Kidney glomerular epithelial cell (primary cell): ENCODE results near the gene WDR44.
"Not testable (repeated sequence)": the region's sequence is repeated elsewhere in the genome, so short reads cannot be mapped to it uniquely, and the experiment has no call there.

ENCODE experiments used
- DNase-seq: peaks from one replicate; lab custom pipeline; 2025; lab: John Stamatoyannopoulos, UW

Gene WDR44

DNA sequence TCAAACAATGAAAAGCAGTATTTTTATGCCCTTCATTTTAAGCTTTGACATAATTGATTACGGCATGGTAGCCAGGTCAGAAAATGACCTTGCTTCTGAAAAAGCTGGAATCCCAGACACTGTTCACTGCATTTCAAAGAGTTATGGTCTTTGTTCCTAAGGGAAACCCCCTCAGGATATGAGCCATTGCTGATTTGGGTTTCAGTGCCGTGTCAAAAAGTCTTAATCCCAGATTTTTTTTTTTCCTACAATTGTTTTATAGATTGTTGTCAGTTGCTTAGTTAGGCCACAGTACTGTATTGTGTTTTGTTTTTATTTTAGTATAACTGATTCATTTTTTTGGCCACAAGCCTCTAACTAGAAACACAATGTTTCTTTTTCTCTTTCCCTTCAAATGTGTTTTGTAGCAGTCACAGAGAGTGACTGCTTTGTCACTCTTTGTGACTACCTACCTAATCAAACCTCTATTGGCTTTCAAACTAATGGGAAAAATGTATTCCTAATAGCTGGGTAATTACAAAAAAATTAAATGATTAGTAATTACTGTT lies 10.3 kb downstream of the WDR44 start:
- no peak for DNase-seq

DNA sequence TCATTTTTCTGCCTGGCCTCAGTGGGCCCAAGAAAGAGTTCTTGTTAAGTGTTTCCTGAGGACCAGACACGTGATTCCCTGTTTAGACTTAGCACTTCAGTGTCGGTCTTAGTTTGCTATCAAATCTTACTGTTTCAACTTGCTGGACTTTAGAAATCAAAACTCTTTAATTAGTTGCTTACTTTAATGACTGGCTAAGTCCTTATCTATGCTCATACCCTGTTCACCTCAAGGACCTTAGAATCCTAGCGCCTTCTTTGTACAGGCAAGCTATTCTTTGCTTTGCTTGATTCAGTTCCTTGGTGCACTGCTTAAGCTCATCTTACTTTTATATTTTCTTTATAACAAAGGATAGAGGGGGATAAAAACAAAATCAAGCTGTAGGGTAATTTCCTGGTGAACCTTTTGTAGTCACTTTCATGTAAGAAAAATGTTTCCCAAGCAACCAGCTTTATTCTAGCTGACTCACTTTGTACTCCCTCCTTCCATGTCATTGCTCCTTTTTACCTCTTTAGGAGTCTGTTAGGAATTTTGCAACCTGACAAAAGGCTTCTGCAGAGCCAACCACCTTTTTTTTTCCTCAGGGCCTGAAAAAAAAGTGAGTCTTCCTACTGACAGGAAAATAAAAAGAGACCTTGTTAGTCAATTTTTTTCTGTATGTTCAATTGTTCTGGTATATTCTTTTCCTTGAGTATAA lies 14.7 kb downstream of the WDR44 start:
- DNase-seq = peak; percentile 32

DNA sequence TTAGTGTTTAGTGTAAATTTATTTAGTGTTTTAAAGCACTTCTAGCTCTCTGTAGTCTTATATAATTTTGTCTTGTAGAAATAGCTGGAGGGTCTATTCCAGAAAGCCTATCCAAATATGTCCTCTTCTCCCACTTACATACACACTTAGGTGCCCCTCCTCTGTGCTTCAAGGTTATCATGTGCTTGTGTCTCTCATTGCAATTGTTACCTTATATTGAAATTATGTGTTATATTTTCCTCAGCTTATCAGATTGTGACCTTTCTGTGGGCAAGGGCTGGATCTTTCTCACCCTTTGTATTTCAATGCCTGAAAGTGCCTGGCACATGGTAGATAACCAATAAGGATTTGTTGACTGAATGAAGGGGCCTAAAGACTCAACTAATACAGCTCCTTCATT lies 18.4 kb downstream of the WDR44 start:
- DNase-seq = no peak

DNA sequence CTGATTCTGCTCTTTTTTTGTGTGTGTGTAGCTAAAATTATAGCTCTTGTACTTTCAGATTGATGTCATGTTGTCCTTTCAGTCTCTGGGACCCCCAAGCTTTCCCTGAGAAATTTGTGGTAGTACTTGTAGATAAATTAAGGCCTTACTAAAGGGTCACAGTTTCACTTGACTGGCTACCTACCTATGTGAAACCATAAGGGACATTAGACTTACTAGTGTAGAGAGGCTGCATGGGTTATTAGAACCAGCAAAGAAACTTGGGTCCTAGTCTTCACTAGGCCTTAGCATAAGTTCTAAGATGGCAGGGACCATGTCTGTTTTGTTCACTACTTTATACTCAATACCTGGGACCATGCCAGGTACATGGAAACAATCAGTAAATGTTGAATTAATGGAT lies 21.4 kb downstream of the WDR44 start:
- no peak for DNase-seq

DNA sequence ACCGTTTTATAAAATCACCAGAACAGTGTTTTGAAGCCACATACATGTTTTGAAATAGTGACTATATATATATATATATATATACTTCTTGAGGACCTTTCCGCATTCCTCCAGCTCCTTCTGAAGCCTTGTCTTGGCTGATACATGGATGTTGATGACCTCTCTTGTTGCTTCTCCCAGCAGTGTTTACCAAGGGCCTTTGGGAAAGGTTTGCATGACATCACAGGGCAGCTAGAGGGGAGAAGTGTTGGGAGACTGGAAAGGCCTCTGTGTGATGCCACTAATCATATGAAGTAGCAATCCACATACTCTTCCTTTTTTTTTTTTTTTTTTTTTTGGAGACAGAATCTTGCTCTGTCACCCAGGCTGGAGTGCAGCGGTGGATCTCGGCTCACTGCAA lies 22.5 kb downstream of the WDR44 start:
- DNase-seq = no peak

DNA sequence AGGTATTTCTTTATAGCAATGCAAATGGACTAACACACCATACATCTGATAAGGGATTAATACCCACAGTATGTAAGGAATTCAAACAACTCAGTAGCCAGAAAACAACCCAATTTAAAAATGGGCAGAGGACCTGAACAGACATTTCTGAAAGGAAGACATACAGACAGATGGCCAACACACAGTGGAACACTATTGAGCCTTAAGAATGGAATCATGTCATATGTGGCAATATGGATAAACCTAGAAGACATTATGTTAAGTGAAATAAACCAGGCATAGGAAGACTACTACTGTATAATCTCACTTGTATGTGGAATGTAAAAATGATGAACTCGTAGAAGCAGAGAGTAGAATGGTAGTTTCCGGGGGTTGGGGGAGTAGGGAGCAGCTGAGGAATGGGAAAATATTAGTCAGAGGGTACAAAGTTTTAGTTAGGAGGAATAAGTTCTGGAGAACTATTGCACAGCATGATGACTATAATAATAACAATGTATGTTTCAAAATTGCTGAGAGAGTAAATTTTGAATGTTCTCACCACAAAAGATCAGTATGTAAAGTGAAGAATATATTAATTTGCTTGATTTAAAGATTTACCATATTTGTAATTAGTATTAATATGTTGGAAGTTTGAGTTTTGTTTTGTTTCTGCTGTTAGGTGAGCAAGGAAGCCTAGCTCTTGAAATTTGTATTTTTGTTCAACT lies 25.2 kb downstream of the WDR44 start:
- no peak for DNase-seq

DNA sequence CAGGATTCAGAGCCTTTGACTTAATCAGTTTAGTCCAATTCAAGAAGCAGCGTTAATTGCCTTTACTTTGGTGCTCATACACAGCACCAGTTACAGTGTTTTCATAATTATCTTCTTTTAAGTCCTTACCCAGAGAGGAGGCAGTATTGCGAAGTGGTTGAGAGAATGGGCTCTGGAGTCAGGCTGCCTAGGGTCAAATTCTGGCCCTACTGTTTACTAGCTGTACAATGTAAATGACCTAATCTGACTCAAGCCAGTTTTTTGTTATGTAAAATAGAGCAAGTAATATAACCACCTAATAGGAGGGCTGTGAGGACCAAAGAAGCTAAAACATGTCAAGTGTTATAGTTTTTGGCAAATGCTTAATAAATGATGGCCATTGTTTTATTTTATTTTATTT lies 27.6 kb downstream of the WDR44 start:
- DNase-seq = no peak

DNA sequence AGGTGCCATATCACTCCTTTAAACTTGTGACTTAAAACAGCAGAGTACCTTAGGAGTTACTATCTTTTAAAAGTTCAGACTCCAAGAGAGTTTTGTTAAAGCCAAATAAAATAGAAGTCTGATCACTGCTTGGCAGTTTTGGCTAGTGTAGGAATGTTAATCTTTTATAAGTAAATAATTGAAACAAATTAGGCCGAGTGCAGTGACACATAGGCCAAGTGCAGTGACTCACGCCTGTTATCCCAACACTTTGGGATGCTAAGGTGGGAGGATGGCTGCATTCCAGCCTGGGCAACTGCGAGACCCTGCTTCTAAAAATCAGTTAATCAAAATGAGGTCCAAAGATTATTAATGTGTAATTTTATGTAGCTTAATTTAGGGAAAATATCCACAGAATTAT lies 37.2 kb downstream of the WDR44 start:
- peak; percentile 30 for DNase-seq

DNA sequence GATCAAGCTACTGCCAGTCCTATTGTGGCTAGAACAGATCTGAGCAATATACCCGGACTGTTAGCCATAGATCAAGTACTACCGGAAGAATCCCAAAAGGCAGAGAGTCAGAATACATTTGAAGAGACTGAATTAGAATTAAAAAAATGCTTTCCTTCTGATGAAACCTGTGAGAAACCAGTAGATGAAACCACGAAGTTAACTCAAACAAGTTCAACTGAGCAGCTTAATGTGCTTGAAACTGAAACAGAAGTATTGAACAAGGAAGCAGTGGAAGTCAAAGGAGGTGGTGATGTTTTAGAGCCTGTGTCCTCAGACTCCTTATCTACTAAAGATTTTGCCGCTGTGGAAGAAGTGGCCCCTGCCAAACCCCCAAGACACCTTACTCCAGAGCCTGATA lies 46.8 kb downstream of the WDR44 start:
- no peak for DNase-seq

DNA sequence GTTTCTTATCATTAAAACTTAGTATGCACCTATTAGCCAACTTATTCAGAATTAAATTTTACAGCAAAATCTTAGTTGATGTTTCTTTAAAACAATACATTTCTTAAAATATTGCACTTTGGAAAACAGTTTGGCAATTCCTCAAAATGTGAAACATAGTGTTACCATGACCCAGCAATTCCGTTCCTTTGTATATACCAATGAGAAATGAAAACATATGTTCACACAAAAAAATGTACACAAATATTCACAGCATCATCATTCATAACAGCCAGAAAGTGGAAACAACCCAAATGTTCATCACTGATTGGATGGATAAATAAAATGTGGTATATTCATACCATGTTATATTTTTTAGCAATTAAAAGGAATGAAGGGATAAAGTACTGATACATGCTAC lies 50.2 kb downstream of the WDR44 start:
- DNase-seq = no peak

DNA sequence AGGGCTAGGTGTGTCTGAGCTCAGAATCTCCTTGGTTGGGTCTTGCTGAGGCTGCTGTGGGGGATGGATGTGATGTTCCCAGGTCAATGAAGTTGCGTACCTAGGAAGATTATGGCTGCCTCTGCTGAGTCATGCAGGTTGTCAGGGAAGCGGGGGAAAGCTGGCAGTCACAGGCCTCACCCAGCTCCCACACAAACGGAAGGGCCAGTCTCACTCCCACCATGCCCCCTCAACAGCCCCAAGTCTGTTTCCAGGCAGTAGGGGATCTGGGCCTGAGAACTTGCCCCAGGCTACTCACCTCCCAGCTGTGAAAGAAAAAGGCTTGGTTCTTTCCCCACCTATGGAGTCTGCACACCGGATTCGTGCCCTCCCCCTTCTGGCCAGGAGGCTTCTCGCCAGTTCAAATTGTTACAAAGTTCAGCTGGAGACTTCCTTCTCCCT lies 72.9 kb downstream of the WDR44 start:
- DNase-seq = no peak

DNA sequence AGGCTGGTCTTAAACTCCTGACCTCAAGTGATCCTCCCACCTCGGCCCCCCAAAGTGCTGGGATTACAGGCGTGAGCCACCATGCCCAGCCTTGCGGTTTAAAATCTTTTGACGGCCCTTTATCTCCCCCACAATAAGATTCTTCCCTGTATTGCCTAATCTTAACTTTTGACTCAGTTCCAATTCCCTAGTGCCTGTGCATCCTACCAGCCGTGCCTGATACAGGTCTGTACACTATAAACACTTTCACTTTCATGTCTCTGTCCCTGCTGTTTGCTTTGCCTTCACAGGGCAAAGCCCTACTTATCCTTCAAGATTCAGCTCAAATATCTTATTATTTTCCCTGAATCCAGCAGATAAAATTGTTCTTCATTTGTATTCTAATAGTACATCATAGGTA lies 74.6 kb downstream of the WDR44 start:
- peak; percentile 54 for DNase-seq

DNA sequence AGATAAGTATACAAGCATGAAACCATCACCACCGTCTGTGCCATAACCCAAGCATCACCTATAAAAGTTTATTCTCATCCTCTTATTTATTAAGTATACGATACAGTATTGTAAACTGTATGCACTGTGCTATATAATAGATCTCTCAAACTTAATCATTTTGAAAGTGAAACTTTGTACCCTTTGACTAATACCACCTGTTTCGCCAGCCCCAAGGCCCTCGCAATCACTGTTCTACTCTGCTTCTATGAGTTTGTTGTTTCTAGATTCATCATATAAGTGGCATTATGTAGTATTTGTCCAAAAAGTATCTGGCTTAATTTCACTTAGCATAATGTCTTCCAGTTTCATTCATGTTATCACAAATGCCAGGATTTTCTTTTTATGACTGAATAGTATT lies 77.7 kb downstream of the WDR44 start:
- no peak for DNase-seq

DNA sequence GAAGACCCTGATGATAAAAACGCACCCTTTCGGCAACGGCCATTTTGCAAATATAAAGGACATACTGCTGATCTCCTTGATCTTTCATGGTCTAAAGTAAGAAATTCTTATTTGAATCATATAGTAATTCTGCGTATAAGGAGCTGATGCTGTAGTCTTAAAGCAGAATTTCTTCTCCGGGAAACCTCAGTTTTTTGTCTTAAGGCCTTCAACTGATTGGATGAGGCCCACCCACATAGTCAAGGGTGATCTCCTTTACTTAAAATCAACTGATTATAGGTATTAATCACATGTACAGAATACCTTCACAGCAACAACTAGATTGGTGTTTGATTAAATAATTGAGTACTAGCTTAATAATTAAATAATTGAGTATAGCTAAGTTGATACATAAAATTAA lies 86.9 kb downstream of the WDR44 start:
- DNase-seq = no peak

DNA sequence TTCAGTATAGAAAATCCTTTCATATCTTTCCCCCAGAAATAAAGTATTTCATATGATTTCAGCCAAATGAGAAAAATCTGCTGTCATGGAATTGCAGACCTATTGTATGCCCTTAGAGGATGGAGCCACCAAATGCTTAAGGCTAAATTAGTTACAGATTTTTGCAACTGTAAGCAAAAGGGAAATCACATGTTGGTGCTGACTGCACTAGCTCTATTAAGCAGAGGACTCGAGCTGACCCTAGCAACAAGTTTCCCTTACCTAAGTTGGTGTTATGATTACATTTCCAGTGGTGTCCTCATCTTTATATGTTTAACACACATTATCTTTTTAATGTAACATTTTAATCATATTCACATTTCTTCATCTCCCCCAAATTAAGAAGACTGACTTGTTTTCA lies 91.4 kb downstream of the WDR44 start:
- no peak for DNase-seq

DNA sequence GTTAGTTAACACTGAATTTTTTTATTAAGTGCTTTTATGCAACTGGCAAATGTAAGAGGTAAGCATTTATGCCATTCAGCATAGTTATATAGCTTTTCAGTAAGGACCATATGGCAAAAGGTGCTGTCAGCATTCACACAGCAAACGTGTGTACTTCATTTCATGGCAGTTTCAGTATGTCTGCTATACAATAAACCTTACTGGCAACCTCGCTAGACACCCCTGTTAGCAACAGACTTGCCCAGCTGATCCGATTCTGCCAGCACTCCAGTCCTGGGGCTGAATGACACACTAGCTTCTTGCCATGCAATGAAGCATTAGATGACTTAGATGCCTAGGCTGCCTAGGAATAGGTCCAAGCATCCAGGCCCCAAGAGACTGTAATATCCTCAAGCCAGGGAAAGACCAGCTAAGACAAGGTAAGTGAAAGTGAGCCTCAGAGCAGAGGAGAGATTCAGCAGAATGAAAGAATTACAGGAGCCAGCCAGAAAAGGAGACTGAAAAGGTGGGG lies 102.4 kb downstream of the WDR44 start:
- no peak for DNase-seq

DNA sequence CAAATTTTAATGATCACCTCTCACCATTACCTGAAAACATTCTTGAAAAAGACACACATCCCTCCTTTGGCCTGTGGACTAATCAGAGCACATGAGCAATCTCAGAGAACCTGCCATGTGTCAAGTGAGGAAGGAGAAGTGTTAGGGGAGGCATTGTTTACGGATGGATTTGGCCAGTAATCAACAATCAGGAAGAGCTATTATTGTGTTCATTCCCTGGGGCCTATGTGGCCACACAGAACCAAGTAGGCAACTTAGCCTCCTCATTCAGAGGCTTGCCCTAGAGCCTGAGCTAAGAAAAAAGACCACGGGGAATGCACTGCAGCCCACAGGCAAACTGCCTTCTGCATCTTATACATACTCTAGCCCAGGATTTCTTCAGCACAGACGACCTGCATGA lies 109.1 kb downstream of the WDR44 start:
- DNase-seq = no peak

DNA sequence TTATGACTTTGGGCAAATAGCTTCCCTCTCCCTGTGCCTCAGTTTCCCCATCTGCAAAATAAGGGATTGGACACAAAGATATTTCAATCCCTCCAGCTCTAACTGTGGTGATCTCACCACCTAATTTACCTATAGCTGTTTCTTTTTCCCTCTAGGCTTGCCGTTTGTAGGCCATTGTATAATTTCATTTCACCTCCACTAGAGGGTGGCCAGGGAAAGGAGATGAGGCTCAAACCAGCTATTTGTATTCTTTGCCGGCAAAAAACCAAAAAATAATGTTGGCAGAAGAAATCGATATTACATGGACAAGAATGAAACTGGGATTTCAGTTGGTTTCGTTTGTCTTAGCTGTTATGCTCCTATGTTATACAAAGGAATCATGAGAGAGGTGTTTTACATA lies 113.6 kb downstream of the WDR44 start:
- peak; percentile 31 for DNase-seq

DNA sequence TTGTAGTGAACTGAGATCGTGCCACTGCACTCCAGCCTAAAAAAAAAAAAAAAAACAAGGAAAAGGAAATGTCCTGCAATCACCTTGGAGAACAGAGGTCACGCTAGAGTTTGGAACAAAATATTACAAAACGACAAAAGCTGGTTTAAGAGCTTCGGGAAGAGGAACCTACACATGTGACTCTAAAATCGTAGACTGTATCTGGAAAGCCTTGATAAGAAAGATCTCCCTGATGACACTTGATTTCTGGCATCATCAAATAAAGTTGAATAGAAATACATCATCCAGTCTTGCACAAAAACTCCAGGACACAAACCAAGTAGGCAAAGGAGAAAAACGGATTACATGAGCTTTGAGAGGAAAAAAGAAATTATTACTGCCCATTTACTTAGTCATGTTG lies 118.6 kb downstream of the WDR44 start:
- DNase-seq = no peak

DNA sequence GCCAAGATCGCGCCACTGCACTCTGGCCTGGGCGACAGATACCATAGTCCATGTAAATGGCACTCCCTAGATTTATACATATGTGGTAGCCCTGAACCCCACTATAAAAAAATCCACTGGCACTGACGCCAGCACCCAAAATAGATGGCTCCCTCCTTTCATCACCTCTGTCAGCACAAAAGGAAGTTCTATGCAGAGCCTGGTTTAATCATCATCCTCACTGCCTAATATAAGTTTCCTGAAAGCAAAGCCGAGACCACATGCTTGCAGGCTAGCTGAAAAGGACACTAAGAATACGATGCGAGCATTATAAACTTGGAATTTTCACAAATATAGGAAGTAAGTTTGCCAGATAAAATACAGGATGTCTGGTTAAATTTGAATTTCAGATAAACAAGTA lies 122.2 kb downstream of the WDR44 start:
- DNase-seq = no peak

DNA sequence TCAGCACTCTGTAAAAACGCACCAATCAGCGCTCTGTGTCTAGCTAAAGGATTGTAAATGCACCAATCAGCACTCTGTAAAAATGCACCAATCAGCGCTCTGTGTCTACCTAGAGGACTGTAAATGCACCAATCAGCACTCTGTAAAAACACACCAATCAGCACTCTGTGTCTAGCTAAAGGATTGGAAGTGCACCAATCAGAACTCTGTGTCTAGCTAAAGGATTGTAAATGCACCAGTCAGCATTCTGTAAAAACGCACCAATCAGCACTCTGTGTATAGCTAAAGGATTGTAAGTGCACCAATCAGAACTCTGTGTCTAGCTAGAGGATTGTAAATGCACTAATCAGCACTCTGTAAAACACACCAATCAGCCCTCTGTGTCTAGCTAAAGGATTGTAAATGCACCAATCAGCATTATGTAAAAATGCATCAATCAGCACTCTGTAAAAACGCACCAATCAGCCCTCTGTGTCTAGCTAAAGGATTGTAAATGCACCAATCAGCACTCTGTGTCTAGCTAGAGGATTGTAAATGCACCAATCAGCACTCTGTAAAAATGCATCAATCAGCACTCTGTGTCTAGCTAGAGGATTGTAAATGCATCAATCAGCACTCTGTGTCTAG lies 124.9 kb downstream of the WDR44 start:
- DNase-seq = not testable (repeated sequence)

DNA sequence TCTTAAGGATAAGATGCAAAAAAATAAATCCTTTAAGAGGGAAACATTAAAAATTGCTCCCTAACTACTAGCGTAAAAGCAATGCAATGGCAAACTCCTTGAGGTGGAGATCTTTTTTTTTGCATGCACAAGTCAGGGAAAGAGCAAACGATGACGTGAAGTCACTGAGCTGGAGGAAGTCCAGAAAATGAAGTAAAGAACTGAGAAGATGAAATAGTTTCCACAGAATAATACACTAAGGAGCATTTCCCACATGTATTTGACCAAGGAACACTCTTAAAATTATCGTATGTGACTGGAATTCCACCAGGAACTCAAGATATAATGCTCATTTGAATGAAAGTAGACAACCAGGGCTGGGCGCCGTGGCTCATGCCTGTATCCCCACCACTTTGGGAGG lies 128.7 kb downstream of the WDR44 start:
- no peak for DNase-seq

DNA sequence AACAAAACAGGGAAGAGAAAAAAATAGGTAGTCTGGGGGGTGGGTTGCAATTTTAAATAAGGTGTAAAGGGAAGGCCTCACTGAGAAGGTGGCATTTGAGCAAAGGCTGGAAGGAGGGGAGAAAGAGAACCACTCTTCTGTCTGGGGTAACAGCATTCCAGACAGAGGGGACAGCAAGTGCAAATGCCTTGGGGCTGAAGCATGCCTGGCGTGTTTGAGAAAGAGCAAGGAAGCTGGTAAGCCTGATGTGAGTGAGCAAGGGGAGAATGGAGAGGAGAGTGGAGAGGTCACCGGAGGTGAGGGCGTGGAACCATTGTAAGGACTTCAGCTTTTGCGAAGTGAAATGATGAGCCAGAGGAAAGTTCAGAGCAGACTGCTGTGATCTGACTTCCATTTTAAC lies 130.0 kb downstream of the WDR44 start:
- no peak for DNase-seq
